ENCODE measurements around the gene PRR20G.

DNA sequence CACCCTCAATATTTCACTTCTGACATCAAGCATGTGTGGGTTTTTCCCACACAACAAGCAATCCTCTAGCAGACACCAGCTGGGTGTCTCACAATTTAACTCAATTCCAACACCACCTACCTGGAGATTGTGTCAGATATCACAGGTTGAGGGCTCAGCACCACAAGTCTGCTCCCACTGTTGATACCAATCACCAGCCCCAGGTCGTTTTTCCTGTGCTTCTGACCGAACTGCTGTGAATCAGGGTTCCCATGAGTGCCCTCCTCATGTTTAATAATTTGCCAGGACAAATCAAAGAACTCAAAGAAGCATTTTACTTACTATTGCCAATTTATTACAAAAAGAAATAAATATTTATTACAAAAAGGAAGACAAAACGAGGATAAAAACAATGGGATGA, 25.0 kb upstream of the PRR20G start:
- TF ChIP-seq EGR1 (IDR thresholded peaks at IDR 0.05; ENCODE audit: low read depth) (no peak), RAD21 (IDR thresholded peaks at IDR 0.05; ENCODE audit: low read depth) (no peak), EZH2phosphoT487 (IDR thresholded peaks at IDR 0.05; ENCODE audit: borderline replicate concordance) (no peak), JUND (IDR thresholded peaks at IDR 0.05) (no peak), CBX3 (IDR thresholded peaks at IDR 0.05; ENCODE audit: low read depth) (no peak), POLR2AphosphoS5 (IDR thresholded peaks at IDR 0.05; ENCODE audit: low read depth, low read length) (no peak)
- TF ChIP-seq, protein P1, sequence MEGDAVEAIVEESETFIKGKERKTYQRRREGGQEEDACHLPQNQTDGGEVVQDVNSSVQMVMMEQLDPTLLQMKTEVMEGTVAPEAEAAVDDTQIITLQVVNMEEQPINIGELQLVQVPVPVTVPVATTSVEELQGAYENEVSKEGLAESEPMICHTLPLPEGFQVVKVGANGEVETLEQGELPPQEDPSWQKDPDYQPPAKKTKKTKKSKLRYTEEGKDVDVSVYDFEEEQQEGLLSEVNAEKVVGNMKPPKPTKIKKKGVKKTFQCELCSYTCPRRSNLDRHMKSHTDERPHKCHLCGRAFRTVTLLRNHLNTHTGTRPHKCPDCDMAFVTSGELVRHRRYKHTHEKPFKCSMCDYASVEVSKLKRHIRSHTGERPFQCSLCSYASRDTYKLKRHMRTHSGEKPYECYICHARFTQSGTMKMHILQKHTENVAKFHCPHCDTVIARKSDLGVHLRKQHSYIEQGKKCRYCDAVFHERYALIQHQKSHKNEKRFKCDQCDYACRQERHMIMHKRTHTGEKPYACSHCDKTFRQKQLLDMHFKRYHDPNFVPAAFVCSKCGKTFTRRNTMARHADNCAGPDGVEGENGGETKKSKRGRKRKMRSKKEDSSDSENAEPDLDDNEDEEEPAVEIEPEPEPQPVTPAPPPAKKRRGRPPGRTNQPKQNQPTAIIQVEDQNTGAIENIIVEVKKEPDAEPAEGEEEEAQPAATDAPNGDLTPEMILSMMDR (IDR thresholded peaks at IDR 0.05 in 2 of 3, conservative IDR thresholded peaks at IDR 0.05 in 1 of 3; ENCODE audit: borderline replicate concordance in 1 of 3, insufficient read depth in 1 of 3, low read depth in 2 of 3, low read length in 2 of 3): no peak
- TF ChIP-seq, protein P2, sequence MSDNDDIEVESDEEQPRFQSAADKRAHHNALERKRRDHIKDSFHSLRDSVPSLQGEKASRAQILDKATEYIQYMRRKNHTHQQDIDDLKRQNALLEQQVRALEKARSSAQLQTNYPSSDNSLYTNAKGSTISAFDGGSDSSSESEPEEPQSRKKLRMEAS (IDR thresholded peaks at IDR 0.05): no peak
